CD4-positive, alpha-beta T cell (primary cell): ENCODE data around the gene SV2C. TPM values are rescaled to one million over a fixed set of nuclear protein-coding genes. Genes with fewer than 3 reads are reported as not detected.

ENCODE experiments used
- ATAC-seq: fragments of 200-7000 bp; cut with Tn5 transposase; one replicate; pipeline ENCODE4 v1.10.0; 2022; ENCODE audit warnings: mild to moderate bottlenecking; ENCODE audit not compliant: poor library complexity
- CTCF ChIA-PET: fragments of 350-600 bp; sonication (Branson Sonifier 250); formaldehyde crosslinking; loops from one replicate; lab custom pipeline; 2021; ENCODE audit warnings: antibody characterized with exemption, inconsistent platforms; lab: Charles Lee
- POLR2A ChIA-PET: fragments of 350-600 bp; sonication (Branson Sonifier 250); formaldehyde crosslinking; loops from one replicate; lab custom pipeline; 2021; ENCODE audit warnings: antibody characterized with exemption, inconsistent platforms; lab: Charles Lee
- DNase-seq, 14 experiments: peaks; one replicate each; pipeline ENCODE4 v3.0.0-alpha.2; 2013 to 2020; ENCODE audit warnings: mixed read lengths in 2 of 14
- H3K27ac ChIP-seq, 2 donors: one replicate each; pipeline versions ENCODE4 v1.5.1 to v1.7.0; 2013; ENCODE audit warnings: low read length in 2 of 2, low read depth in 1 of 2, mild to moderate bottlenecking in 1 of 2
- H3K27me3 ChIP-seq, 2 experiments: 1 replicate in 1 of 2; 2 replicates in 1 of 2; pipeline versions ENCODE4 v1.6.1 to v1.7.0; 2013; ENCODE audit warnings: low read length in 2 of 2, control low read depth in 1 of 2, mild to moderate bottlenecking in 1 of 2, moderate library complexity in 1 of 2; ENCODE audit not compliant: insufficient read depth in 2 of 2, control insufficient read depth in 1 of 2
- H3K36me3 ChIP-seq: one replicate; pipeline ENCODE4 v1.6.1; 2013; ENCODE audit warnings: low read length, control low read depth; ENCODE audit not compliant: insufficient read depth
- H3K4me1 ChIP-seq: one replicate; pipeline ENCODE4 v1.6.1; 2013; ENCODE audit warnings: low read length, control low read depth; ENCODE audit not compliant: insufficient read depth
- H3K4me3 ChIP-seq: one replicate; pipeline ENCODE4 v1.5.1; 2013; ENCODE audit warnings: mild to moderate bottlenecking, low read length, moderate library complexity
- H3K9me3 ChIP-seq, 2 experiments: 1 replicate in 1 of 2; 2 replicates in 1 of 2; pipeline versions ENCODE4 v1.6.1 to v1.7.0; 2013; ENCODE audit warnings: low read length in 2 of 2, mild to moderate bottlenecking in 2 of 2, control low read depth in 1 of 2, moderate library complexity in 1 of 2; ENCODE audit not compliant: control insufficient read depth in 1 of 2, insufficient read depth in 1 of 2
- H3K27ac Mint-ChIP-seq: one replicate; pipeline ENCODE4 v1.8.0; 2020; ENCODE audit warnings: mixed read lengths
- H3K27me3 Mint-ChIP-seq: one replicate; pipeline ENCODE4 v1.8.0; 2021; ENCODE audit warnings: mixed read lengths
- H3K36me3 Mint-ChIP-seq: one replicate; pipeline ENCODE4 v1.8.0; 2021; ENCODE audit warnings: low read depth, mixed read lengths
- H3K4me1 Mint-ChIP-seq: one replicate; pipeline ENCODE4 v1.8.0; 2021; ENCODE audit warnings: low read depth, mixed read lengths
- H3K4me3 Mint-ChIP-seq: one replicate; pipeline ENCODE4 v1.8.0; 2020; ENCODE audit warnings: mild to moderate bottlenecking, mixed read lengths
- H3K9me3 Mint-ChIP-seq: one replicate; pipeline ENCODE4 v1.8.0; 2020; ENCODE audit warnings: mixed read lengths
- intact Hi-C, 2 experiments: fragments of 100-400 bp; cut with DNase I in 1 of 2; cut with micrococcal nuclease in 1 of 2; formaldehyde crosslinking; loops; one replicate each; pipeline versions ENCODE4 v1.15.1 to v1.9.0; 2023 to 2025; cut with DNase I, micrococcal nuclease
- total RNA-seq, 174 experiments: library from RNA in 2 of 174; stranded (reverse) in 2 of 174; gene quantifications; one replicate each; pipeline ENCODE4 v1.2.3 and lab custom pipeline; 2021 to 2026
- TF ChIP-seq, protein P1 (sequence below): fragments of 200-600 bp; IDR thresholded peaks from one replicate; pipeline ENCODE4 v1.8.0; 2022; ENCODE audit warnings: antibody characterized with exemption, mild to moderate bottlenecking

Gene SV2C
- total RNA-seq, 2 experiments from 2014 or later = 0.03 to 0.08 TPM

DNA sequence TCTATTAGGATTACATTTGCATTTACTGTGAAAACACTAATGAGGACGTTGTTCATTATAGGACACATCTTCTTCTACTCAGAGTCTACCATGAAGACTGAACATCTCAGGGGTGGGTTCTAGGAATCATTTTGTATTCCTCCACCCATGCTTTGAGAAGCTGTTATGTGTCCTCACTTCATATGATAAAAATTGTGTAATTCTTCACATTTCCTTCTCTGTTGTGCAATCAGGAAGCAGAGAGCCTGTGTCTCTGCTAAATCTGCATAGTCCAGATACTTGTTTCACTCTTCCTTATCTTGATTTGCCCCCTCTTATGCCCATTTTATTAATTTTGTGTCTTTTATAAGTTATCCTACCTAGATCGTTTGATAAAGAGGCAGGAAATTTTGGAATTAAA is 222.1 kb downstream of the SV2C start:
- Mint-ChIP-seq H3K4me1 (peaks cover 25% of the 10 kb centered on the region), H3K27ac (no peak overlapping the region), H3K9me3 (peaks cover 2% of the 10 kb centered on the region), H3K36me3 (no peaks in the 10 kb centered on the region), H3K4me3 (no peak overlapping the region), H3K27me3 (no peaks in the 10 kb centered on the region)
- Histone ChIP-seq H3K27ac (no peak overlapping the region), H3K9me3 (no peaks in the 10 kb centered on the region), H3K4me1 (peaks cover 11% of the 10 kb centered on the region), H3K27me3 (no peaks in the 10 kb centered on the region), H3K36me3 (no peaks in the 10 kb centered on the region), H3K4me3 (no peak overlapping the region)
- TF ChIP-seq, protein P1, sequence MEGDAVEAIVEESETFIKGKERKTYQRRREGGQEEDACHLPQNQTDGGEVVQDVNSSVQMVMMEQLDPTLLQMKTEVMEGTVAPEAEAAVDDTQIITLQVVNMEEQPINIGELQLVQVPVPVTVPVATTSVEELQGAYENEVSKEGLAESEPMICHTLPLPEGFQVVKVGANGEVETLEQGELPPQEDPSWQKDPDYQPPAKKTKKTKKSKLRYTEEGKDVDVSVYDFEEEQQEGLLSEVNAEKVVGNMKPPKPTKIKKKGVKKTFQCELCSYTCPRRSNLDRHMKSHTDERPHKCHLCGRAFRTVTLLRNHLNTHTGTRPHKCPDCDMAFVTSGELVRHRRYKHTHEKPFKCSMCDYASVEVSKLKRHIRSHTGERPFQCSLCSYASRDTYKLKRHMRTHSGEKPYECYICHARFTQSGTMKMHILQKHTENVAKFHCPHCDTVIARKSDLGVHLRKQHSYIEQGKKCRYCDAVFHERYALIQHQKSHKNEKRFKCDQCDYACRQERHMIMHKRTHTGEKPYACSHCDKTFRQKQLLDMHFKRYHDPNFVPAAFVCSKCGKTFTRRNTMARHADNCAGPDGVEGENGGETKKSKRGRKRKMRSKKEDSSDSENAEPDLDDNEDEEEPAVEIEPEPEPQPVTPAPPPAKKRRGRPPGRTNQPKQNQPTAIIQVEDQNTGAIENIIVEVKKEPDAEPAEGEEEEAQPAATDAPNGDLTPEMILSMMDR = no peak
- intact Hi-C loops = no loop called here
- ChIA-PET CTCF (no interaction called here), POLR2A (no interaction called here)
- DNase-seq (no peak), ATAC-seq (no peak)

DNA sequence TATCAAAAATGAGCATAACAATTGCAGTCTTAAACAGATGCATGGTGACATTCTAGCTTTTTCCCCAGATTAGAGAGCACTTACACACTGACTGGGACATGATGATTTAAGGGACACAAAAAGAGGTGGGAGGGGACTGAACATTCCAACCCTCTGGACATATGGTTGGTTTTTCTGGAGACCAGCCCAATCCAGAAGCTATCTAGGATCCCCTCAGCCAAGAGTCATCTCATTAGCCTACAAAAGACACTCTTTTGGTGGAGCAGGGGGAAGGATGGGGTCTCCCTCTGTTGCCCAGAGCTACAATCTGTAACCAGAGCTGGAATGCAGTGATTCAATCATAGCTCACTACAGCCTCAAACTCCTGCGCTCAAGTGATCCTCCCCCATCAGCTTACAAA is 222.6 kb downstream of the SV2C start:
- Histone ChIP-seq H3K27me3 (no peaks in the 10 kb centered on the region), H3K36me3 (no peaks in the 10 kb centered on the region), H3K27ac (no peak overlapping the region), H3K4me3 (no peak overlapping the region), H3K4me1 (peaks cover 11% of the 10 kb centered on the region), H3K9me3 (no peaks in the 10 kb centered on the region)
- TF ChIP-seq, protein P1 = no peak
- intact Hi-C loops = no loop called here
- POLR2A ChIA-PET = no interaction called here
- H3K4me3 Mint-ChIP-seq = no peak overlapping the region
- H3K27me3 Mint-ChIP-seq = no peaks in the 10 kb centered on the region
- peaks cover 2% of the 10 kb centered on the region for H3K9me3 Mint-ChIP-seq
- H3K36me3 Mint-ChIP-seq = no peaks in the 10 kb centered on the region
- no peak for DNase-seq
- CTCF ChIA-PET = no interaction called here
- peaks cover 20% of the 10 kb centered on the region for H3K4me1 Mint-ChIP-seq
- no peak for ATAC-seq
- no peak overlapping the region for H3K27ac Mint-ChIP-seq

DNA sequence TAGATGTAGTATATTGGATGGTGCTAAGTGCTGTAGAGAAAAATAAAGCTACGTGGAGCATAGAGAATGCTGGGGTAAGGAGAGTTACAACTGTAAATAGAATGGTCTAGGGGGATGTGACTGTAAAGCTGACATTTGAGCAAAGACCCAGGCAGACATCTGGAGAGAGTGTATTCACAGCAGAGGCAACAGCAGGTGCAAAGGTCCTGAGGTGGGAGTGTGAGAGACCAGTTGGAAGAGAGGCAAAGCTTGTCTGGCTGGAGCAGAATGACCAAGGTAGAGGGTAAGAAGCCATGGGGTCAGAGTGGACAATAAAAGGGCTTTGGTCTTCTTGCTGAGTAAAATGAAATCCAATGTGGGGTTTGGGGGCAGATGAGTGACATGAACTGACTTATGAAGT is 227.0 kb downstream of the SV2C start:
- intact Hi-C loops = no loop called here
- H3K4me3 Mint-ChIP-seq = no peak overlapping the region
- Histone ChIP-seq H3K36me3 (no peaks in the 10 kb centered on the region), H3K4me1 (no peaks in the 10 kb centered on the region), H3K9me3 (no peaks in the 10 kb centered on the region), H3K27me3 (no peaks in the 10 kb centered on the region), H3K27ac (no peak overlapping the region), H3K4me3 (no peak overlapping the region)
- no peak overlapping the region for H3K27ac Mint-ChIP-seq
- H3K36me3 Mint-ChIP-seq = no peaks in the 10 kb centered on the region
- no peak for ATAC-seq
- POLR2A ChIA-PET = interaction anchor here (1.6 kb wide), 1 partner anchor 16 kb away, joined by 6 read pairs; no protein-coding TSS in a partner anchor
- no peak for DNase-seq
- no peaks in the 10 kb centered on the region for H3K9me3 Mint-ChIP-seq
- TF ChIP-seq, protein P1 = no peak
- H3K4me1 Mint-ChIP-seq = no peaks in the 10 kb centered on the region
- H3K27me3 Mint-ChIP-seq = no peaks in the 10 kb centered on the region
- CTCF ChIA-PET = interaction anchor here (1.0 kb wide), 1 partner anchor 180 kb away, joined by 3 read pairs; no protein-coding TSS in a partner anchor
